ENCODE measurements around the gene ZCWPW1. TPM values are rescaled to one million over a fixed set of nuclear protein-coding genes. Genes with fewer than 3 reads are reported as not detected.

ZCWPW1 gene
- total RNA-seq, 1 experiment from 2014 or later, result 0.45 TPM

DNA sequence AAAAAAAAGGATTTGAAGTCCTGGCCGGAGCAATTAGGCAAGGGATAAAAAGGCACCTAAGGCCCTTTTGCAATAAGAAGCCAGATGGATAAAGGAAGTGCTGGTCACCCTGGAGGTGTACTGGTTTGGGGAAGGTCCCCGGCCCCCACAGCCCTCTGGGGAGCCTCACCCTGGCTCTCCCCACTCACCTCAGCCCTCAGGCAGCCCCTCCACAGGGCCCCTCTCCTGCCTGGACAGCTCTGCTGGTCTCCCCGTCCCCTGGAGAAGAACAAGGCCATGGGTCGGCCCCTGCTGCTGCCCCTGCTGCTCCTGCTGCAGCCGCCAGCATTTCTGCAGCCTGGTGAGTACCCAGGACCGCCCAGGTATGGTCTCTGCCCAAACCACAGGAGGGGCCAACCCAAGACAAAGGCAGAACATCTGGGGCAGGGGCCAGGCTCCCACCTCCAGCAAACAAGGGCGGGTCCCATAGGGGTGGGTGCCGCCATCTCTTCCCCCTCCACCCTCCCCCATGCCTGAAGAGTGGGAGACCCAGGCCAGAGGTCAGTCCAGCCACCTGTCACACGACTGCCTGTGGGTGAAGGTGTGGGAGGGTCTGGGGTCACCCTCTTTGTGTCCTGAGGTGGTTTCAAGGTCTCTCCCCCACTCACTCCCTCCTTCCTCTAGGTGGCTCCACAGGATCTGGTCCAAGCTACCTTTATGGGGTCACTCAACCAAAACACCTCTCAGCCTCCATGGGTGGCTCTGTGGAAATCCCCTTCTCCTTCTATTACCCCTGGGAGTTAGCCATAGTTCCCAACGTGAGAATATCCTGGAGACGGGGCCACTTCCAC lies 70.3 kb downstream of the ZCWPW1 start, which contains the start of gene PILRB:
Gene PILRB, plus strand, starts transcription at position 91 of the 830 bp plus-strand sequence. Its CDS starts 186 bp downstream, at position 277.
- Histone ChIP-seq H3K27me3 (replicated peaks; ENCODE audit: insufficient read depth, low read depth, low read length, poor library complexity) (no peaks in the 10 kb centered on the region), H3K36me3 (ENCODE audit: insufficient read depth, low read length, poor library complexity, severe bottlenecking) (peaks cover 77% of the 10 kb centered on the region), H3K4me1 (ENCODE audit: insufficient read depth, low read length, poor library complexity, severe bottlenecking) (no peaks in the 10 kb centered on the region), H3K4me3 (ENCODE audit: low read depth, low read length, poor library complexity, severe bottlenecking) (no peak within 1 kb of the TSS), H3K9me3 (ENCODE audit: low read depth, low read length, poor library complexity, severe bottlenecking) (no peaks in the 10 kb centered on the region), H3K27ac (ENCODE audit: low read depth, low read length, poor library complexity, severe bottlenecking) (no peak within 1 kb of the TSS)
- no TSS peak for BruUV-seq (replicated peaks)
- CTCF ChIA-PET, result no interaction called here
- no peak for DNase-seq (ENCODE audit: low spot score)
- TF ChIP-seq EZH2 (IDR thresholded peaks at IDR 0.05; ENCODE audit: borderline replicate concordance, low read depth, low read length, poor library complexity, severe bottlenecking), result no peak
- TF ChIP-seq, protein P1, sequence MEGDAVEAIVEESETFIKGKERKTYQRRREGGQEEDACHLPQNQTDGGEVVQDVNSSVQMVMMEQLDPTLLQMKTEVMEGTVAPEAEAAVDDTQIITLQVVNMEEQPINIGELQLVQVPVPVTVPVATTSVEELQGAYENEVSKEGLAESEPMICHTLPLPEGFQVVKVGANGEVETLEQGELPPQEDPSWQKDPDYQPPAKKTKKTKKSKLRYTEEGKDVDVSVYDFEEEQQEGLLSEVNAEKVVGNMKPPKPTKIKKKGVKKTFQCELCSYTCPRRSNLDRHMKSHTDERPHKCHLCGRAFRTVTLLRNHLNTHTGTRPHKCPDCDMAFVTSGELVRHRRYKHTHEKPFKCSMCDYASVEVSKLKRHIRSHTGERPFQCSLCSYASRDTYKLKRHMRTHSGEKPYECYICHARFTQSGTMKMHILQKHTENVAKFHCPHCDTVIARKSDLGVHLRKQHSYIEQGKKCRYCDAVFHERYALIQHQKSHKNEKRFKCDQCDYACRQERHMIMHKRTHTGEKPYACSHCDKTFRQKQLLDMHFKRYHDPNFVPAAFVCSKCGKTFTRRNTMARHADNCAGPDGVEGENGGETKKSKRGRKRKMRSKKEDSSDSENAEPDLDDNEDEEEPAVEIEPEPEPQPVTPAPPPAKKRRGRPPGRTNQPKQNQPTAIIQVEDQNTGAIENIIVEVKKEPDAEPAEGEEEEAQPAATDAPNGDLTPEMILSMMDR (conservative IDR thresholded peaks at IDR 0.05; ENCODE audit: low read depth, low read length), result no peak
- intact Hi-C loops (cut with micrococcal nuclease; ENCODE audit: unreplicated experiment), result no loop called here
- POLR2A ChIA-PET (ENCODE audit: low non-redundant PET), result no interaction called here

DNA sequence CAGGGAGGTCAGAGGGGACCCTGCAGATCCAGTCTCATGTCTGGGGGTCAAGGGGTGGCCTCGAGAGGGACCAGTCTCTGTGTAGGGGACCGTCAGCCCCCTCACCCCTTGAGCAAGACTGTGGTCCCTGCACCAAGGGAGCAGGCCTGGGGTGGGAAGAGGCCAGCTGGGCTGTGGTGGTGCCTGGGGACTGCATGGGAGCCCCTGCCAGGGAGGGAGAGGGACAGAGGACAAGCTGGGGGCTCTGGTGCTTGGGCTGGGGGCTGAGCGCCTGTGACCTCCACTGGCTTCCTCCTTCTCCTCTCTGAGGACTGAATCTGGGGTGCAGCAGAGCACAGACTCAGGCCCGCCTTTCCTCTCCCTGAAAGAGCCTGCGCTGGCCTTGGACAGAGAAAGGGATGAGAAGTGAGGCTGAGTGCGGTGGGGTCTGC lies 71.4 kb downstream of the ZCWPW1 start:
- CTCF ChIA-PET, result no interaction called here
- no peak for DNase-seq (ENCODE audit: low spot score)
- no peaks in the 10 kb centered on the region for H3K27me3 ChIP-seq (replicated peaks; ENCODE audit: insufficient read depth, low read depth, low read length, poor library complexity)
- POLR2A ChIA-PET (ENCODE audit: low non-redundant PET), result no interaction called here
- H3K27ac ChIP-seq (ENCODE audit: low read depth, low read length, poor library complexity, severe bottlenecking), result no peak overlapping the region
- no peaks in the 10 kb centered on the region for H3K9me3 ChIP-seq (ENCODE audit: low read depth, low read length, poor library complexity, severe bottlenecking)
- intact Hi-C loops (cut with micrococcal nuclease; ENCODE audit: unreplicated experiment), result no loop called here
- H3K4me3 ChIP-seq (ENCODE audit: low read depth, low read length, poor library complexity, severe bottlenecking), result no peak overlapping the region
- no peaks in the 10 kb centered on the region for H3K4me1 ChIP-seq (ENCODE audit: insufficient read depth, low read length, poor library complexity, severe bottlenecking)
- H3K36me3 ChIP-seq (ENCODE audit: insufficient read depth, low read length, poor library complexity, severe bottlenecking), result peaks cover 71% of the 10 kb centered on the region
- no TSS peak for BruUV-seq (replicated peaks)
- no peak for TF ChIP-seq EZH2 (IDR thresholded peaks at IDR 0.05; ENCODE audit: borderline replicate concordance, low read depth, low read length, poor library complexity, severe bottlenecking)
- TF ChIP-seq, protein P1 (conservative IDR thresholded peaks at IDR 0.05; ENCODE audit: low read depth, low read length), result no peak

GRCh38 chr7:100356416-100357068 lies 72.0 kb downstream of the ZCWPW1 start:
- no peaks in the 10 kb centered on the region for H3K4me1 ChIP-seq (ENCODE audit: insufficient read depth, low read length, poor library complexity, severe bottlenecking)
- peaks cover 65% of the 10 kb centered on the region for H3K36me3 ChIP-seq (ENCODE audit: insufficient read depth, low read length, poor library complexity, severe bottlenecking)
- DNase-seq (ENCODE audit: low spot score), result no peak

More at GRCh38 chr7:100356416-100357068, 72.0 kb downstream of the ZCWPW1 start:
- H3K27me3 ChIP-seq (replicated peaks; ENCODE audit: insufficient read depth, low read depth, low read length, poor library complexity), result no peaks in the 10 kb centered on the region
- BruUV-seq (replicated peaks), result no TSS peak
- no peak for TF ChIP-seq EZH2 (IDR thresholded peaks at IDR 0.05; ENCODE audit: borderline replicate concordance, low read depth, low read length, poor library complexity, severe bottlenecking)
- TF ChIP-seq, protein P1 (conservative IDR thresholded peaks at IDR 0.05; ENCODE audit: low read depth, low read length), result no peak
- H3K27ac ChIP-seq (ENCODE audit: low read depth, low read length, poor library complexity, severe bottlenecking), result no peak overlapping the region
- H3K9me3 ChIP-seq (ENCODE audit: low read depth, low read length, poor library complexity, severe bottlenecking), result no peaks in the 10 kb centered on the region
- intact Hi-C loops (cut with micrococcal nuclease; ENCODE audit: unreplicated experiment), result no loop called here
- CTCF ChIA-PET, result no interaction called here
- POLR2A ChIA-PET (ENCODE audit: low non-redundant PET), result no interaction called here
- H3K4me3 ChIP-seq (ENCODE audit: low read depth, low read length, poor library complexity, severe bottlenecking), result no peak overlapping the region

Data from A673 (cell line).